Measurements from ENCODE around the gene WSCD1.

DNA sequence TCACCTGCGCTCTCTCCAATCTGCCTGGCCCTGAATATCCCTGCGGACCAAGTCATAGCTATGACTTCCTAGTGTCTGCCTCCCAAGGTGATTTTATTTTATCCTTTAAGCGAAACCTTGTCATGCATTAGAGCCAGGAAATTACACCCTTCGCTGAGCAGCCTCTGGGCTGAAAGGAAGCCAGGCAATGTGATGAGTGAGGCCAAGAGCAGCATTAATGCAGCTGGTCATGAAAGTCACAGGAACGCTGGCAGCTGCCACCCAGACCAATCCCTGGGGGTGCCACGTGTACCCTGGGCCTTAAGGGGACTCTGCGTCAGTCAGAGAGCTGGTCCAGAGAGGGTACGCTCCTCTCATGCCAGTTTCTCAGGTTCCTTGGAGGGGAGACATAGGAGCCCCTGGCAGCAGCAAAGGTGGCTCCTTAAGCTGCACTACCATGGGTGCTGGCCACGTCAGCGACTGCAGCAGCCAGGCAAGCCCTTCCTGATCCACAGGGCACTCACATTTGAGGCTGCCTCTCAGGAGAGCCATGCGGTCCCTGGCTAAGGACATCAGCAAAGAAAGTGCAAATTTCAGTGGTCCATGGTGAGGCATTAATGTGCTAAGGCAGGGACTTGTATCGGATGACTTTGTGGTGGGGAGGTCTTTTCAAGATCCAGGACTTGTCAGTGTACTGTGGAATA lies 42.7 kb upstream of the WSCD1 start:
- TF ChIP-seq, protein P1, sequence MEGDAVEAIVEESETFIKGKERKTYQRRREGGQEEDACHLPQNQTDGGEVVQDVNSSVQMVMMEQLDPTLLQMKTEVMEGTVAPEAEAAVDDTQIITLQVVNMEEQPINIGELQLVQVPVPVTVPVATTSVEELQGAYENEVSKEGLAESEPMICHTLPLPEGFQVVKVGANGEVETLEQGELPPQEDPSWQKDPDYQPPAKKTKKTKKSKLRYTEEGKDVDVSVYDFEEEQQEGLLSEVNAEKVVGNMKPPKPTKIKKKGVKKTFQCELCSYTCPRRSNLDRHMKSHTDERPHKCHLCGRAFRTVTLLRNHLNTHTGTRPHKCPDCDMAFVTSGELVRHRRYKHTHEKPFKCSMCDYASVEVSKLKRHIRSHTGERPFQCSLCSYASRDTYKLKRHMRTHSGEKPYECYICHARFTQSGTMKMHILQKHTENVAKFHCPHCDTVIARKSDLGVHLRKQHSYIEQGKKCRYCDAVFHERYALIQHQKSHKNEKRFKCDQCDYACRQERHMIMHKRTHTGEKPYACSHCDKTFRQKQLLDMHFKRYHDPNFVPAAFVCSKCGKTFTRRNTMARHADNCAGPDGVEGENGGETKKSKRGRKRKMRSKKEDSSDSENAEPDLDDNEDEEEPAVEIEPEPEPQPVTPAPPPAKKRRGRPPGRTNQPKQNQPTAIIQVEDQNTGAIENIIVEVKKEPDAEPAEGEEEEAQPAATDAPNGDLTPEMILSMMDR (conservative IDR thresholded peaks at IDR 0.05; ENCODE audit: low read depth, low read length), result no peak
- TF ChIP-seq, protein P2, sequence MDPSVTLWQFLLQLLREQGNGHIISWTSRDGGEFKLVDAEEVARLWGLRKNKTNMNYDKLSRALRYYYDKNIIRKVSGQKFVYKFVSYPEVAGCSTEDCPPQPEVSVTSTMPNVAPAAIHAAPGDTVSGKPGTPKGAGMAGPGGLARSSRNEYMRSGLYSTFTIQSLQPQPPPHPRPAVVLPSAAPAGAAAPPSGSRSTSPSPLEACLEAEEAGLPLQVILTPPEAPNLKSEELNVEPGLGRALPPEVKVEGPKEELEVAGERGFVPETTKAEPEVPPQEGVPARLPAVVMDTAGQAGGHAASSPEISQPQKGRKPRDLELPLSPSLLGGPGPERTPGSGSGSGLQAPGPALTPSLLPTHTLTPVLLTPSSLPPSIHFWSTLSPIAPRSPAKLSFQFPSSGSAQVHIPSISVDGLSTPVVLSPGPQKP (IDR thresholded peaks at IDR 0.05; ENCODE audit: borderline replicate concordance, low read depth, low read length), result no peak
- TF ChIP-seq, protein P3, sequence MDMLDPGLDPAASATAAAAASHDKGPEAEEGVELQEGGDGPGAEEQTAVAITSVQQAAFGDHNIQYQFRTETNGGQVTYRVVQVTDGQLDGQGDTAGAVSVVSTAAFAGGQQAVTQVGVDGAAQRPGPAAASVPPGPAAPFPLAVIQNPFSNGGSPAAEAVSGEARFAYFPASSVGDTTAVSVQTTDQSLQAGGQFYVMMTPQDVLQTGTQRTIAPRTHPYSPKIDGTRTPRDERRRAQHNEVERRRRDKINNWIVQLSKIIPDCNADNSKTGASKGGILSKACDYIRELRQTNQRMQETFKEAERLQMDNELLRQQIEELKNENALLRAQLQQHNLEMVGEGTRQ (IDR thresholded peaks at IDR 0.05; ENCODE audit: low read depth, low read length), result no peak

Measured in IMR-90 (cell line).